Measurements from ENCODE around the gene TRAF3IP3.

- no peak for TF ChIP-seq EZH2 (IDR thresholded peaks at IDR 0.05; ENCODE audit: borderline replicate concordance)
- no peak for TF ChIP-seq EZH2phosphoT487 (IDR thresholded peaks at IDR 0.05; ENCODE audit: low read depth, severe bottlenecking, unreplicated experiment)
- TF ChIP-seq, protein P1, sequence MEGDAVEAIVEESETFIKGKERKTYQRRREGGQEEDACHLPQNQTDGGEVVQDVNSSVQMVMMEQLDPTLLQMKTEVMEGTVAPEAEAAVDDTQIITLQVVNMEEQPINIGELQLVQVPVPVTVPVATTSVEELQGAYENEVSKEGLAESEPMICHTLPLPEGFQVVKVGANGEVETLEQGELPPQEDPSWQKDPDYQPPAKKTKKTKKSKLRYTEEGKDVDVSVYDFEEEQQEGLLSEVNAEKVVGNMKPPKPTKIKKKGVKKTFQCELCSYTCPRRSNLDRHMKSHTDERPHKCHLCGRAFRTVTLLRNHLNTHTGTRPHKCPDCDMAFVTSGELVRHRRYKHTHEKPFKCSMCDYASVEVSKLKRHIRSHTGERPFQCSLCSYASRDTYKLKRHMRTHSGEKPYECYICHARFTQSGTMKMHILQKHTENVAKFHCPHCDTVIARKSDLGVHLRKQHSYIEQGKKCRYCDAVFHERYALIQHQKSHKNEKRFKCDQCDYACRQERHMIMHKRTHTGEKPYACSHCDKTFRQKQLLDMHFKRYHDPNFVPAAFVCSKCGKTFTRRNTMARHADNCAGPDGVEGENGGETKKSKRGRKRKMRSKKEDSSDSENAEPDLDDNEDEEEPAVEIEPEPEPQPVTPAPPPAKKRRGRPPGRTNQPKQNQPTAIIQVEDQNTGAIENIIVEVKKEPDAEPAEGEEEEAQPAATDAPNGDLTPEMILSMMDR (IDR thresholded peaks at IDR 0.05; ENCODE audit: poor library complexity), result no peak
Observed at GRCh38 chr1:209727785-209728184, 28.1 kb upstream of the TRAF3IP3 start.

All from hepatocyte (in vitro differentiated cells).